Measurements from ENCODE around the gene SGPP2. TPM values are rescaled to one million over a fixed set of nuclear protein-coding genes. Genes with fewer than 3 reads are reported as not detected.

The SGPP2 gene
- total and polyA plus RNA-seq, 2 donors (not counting 3 experiments of a cell fraction or from before 2014, with no cell fraction given), result not detected

- Histone ChIP-seq H3K36me3 (ENCODE audit: control insufficient read depth in 2 of 2, extremely low read depth in 1 of 2, insufficient read depth in 2 of 2, low read length in 2 of 2) (no peaks in the 10 kb centered on the region), H3K79me2 (ENCODE audit: control insufficient read depth, insufficient read depth, low read length) (no peaks in the 10 kb centered on the region), H2AFZ (ENCODE audit: low read depth, low read length) (no peak overlapping the region), H3K27ac (ENCODE audit: insufficient read depth, low read depth, low read length) (no peak overlapping the region), H3K4me3 (replicated peaks in 1 of 3; ENCODE audit: insufficient read depth in 1 of 3, low read depth in 1 of 3, low read length in 3 of 3) (no peak overlapping the region), H3K27me3 (ENCODE audit: control insufficient read depth in 2 of 2, insufficient read depth in 2 of 2, low read length in 2 of 2) (peaks cover 0 to 2% of the 10 kb centered on the region in 2 experiments), H3K9ac (replicated peaks; ENCODE audit: extremely low read depth, insufficient read depth, low read length) (no peak overlapping the region), H3K9me3 (replicated peaks; ENCODE audit: control insufficient read depth, insufficient read depth, low read length) (no peaks in the 10 kb centered on the region), H4K20me1 (replicated peaks; ENCODE audit: control insufficient read depth, extremely low read depth, insufficient read depth, low read length) (no peaks in the 10 kb centered on the region), H3K9me1 (replicated peaks; ENCODE audit: control insufficient read depth, extremely low read depth, insufficient read depth, low read length) (no peaks in the 10 kb centered on the region), H3K4me2 (ENCODE audit: insufficient read depth, low read length) (no peak overlapping the region), H3K4me1 (ENCODE audit: control insufficient read depth, extremely low read depth, insufficient read depth, low read length) (no peaks in the 10 kb centered on the region)
- FAIRE-seq, result no peak
- POLR2A ChIA-PET, result no interaction called here
- no peak for DNase-seq (ENCODE audit: low read depth, low spot score)
- CTCF ChIA-PET, result no interaction called here
- TF ChIP-seq GATA2 (IDR thresholded peaks at IDR 0.05; ENCODE audit: insufficient read depth, insufficient read length, low read depth, low read length) (no peak), POLR2A (IDR thresholded peaks at IDR 0.05; ENCODE audit: low read depth, low read length) (no peak), POLR2AphosphoS5 (IDR thresholded peaks at IDR 0.05; ENCODE audit: insufficient read depth, low read depth, low read length) (no peak), EZH2 (IDR thresholded peaks at IDR 0.05; ENCODE audit: borderline replicate concordance, low read depth, low read length, severe bottlenecking) (no peak), CTCF (IDR thresholded peaks at IDR 0.05; ENCODE audit: extremely low read depth in 1 of 2, insufficient read depth in 1 of 2, low read depth in 1 of 2, low read length in 2 of 2) (no peak), JUN (IDR thresholded peaks at IDR 0.05; ENCODE audit: borderline replicate concordance, insufficient read depth, insufficient read length, low read depth) (no peak), MYC (IDR thresholded peaks at IDR 0.05; ENCODE audit: low read depth, low read length) (no peak), MAX (IDR thresholded peaks at IDR 0.05; ENCODE audit: insufficient read depth, insufficient read length) (no peak), FOS (IDR thresholded peaks at IDR 0.05; ENCODE audit: borderline replicate concordance, insufficient read depth, low read length) (no peak)
- BruUV-seq (replicated peaks), result no TSS peak
- intact Hi-C loops (cut with micrococcal nuclease), result no loop called here
- dilution Hi-C loops (cut with MboI; ENCODE audit: extremely low pct_ligation_motif_present, low sequenced_read_pairs), result no loop called here
These were observed 80.4 kb downstream of the SGPP2 start for GRCh38 chr2:222504719-222505118.
